PFSK-1 (cell line): Measurements from ENCODE around the gene NINJ2.

Experiments used
- POLR2AphosphoS5 ChIP-seq: IDR thresholded peaks from 2 replicates; pipeline ENCODE4 v1.6.1; 2012; ENCODE audit warnings: low read depth, mild to moderate bottlenecking, control low read depth, low read length, moderate library complexity
- REST ChIP-seq, 2 experiments: IDR thresholded peaks; 2 replicates each; pipeline versions ENCODE4 v1.6.1 to v1.8.0; 2011 to 2012; ENCODE audit warnings: low read depth in 2 of 2, low read length in 2 of 2, control low read depth in 1 of 2, inconsistent platforms in 1 of 2, mild to moderate bottlenecking in 1 of 2, moderate library complexity in 1 of 2; ENCODE audit not compliant: insufficient read depth in 1 of 2
- TAF1 ChIP-seq: IDR thresholded peaks from 2 replicates; pipeline ENCODE4 v1.6.1; 2012; ENCODE audit warnings: low read length, control low read depth, borderline replicate concordance; ENCODE audit not compliant: insufficient read depth

- TF ChIP-seq POLR2AphosphoS5: no peak
- TF ChIP-seq REST (IDR thresholded peaks at IDR 0.05; ENCODE audit: insufficient read depth in 1 of 2, low read depth in 2 of 2, low read length in 2 of 2): no peak
- no peak for TF ChIP-seq TAF1
Observed at GRCh38 chr12:544142-544541, 119.1 kb downstream of the NINJ2 start.
